Non-pigmented ciliary epithelial cell (primary cell): ENCODE measurements around the gene AMACR.
"Not testable (repeated sequence)": the region's sequence is repeated elsewhere in the genome, so short reads cannot be mapped to it uniquely, and the experiment has no call there.

Experiments
- DNase-seq: peaks from one replicate; pipeline ENCODE4 v3.0.0-alpha.2; 2010; ENCODE audit warnings: low read depth

Gene AMACR

DNA sequence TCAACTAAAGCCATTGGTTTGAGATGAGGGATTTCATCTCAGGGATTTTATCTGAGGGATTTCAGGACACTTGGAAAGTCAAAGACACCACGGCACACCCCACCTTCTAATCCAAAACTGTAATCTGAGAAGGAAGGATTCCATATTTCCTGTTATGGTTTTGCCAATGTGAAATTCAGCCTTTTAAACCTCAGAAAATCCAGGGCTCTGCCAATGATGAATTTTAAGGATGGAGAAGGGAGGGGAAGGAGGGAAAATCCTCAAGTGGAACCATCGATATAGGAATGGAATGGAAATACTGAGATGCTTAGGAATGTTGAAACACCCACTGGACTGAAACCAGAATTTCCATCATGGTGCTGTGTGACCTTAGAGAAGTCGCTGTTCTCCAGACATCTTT, 29.9 kb upstream of the AMACR start:
- no peak for DNase-seq

DNA sequence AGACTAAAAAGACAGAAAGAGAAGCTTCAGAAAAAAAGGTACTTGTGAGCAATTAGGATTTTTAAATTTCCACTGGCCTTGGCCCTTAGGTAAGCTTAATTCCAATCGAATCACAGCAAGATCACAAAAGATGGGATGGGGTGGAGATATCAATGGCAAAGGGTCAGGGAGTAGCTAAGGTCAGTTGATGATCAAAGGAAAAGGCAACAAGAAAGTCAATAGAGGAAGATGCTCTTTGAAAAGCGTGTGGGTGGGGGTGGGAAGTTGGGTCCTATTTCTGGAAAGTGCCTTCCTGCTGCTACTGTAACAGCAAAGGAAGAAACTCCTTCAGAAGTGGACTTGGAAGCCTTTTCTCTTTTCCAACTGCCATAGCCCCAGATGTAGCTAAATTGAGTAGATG, 27.9 kb upstream of the AMACR start:
- no peak for DNase-seq

DNA sequence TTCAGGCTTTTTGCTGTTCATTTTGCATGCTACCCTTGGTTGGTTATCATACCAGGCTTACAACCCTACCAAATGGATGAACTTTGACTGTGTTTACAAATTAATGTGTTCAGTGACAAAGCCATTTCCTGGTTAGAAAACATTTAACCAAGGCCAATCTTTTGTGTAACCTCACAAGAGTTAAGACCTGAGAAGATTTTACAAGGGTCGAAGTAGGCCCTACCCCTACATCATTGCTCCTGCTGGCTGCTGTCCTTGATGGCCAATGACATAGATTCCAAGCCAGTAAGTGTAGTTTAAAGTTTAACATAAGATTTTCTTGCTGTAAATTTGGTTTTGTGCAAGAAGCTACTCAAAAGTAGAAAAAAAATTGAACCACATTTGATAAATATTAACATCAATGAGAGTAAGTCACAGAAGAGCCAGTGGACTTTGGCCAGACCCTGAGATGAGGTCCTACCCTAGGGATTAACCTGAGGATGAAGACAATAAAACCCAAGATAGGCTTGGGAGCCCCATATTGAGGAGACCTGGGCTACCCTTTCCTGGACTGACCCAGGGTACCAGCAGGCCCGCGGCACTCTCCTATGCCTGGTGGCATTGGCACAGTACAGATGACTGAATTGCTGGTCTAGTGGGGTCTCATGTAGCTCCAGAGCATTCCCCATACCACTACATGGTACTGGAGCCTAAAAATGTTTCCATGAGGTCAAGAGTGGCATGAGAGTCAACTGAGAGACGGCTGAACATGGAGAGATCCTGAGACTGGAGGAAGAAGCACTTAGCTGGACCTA, 26.9 kb upstream of the AMACR start:
- DNase-seq, result no peak

DNA sequence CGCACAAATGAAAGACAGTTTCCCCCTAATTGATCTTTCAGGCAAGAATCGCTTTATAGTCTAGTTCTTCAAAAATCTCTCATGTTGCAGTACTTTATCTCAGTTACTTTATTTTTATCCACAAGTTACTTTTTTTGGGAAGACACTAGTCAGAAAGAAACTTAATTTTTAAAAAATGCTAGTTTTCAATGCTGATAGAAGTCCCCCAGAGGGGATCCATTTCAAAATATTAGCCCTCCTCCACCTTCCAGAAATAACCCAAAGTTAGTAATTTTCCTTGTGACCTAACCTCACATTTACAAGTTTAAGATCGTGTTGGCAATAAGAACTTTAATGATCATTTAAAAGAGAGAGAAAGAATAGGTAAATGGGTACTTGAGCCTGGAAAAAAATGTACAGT, 24.1 kb upstream of the AMACR start:
- no peak for DNase-seq

DNA sequence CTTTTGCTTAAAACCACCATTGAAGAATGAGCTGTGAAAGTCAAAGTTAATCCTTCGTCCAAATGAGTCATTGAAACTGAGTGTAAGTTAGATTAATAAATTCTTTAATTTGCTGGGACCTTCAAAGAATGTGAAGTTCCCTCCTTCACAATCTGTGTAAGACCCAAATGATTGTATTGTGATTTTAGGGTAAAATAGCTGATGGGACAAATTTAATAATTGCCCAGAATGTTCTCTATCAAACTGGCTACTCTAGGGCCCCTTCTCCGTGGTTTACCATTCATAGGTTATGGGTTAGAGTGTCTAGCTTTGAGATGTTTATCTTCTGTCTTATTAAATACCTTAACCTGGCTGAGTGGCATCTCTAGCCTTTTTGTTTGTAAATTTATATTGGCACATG, 23.3 kb upstream of the AMACR start:
- DNase-seq, result no peak

DNA sequence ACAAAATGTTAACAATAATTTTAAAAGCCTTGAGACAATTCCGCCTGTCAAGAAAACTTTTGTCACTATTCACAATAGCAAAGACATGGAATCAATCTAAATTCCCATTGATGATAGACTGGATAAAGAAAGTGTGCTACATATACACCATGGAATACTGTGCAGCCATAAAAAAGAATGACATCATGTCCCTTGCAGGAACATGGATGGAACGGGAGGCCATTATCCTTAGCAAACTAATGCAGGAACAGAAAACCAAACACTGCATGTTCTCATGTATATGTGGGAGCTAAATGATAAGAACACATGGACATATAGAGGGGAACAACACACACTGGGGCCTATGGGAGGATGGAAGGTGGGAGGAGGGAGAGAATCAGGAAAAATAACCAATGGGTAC, 22.7 kb upstream of the AMACR start:
- DNase-seq, result not testable (repeated sequence)

DNA sequence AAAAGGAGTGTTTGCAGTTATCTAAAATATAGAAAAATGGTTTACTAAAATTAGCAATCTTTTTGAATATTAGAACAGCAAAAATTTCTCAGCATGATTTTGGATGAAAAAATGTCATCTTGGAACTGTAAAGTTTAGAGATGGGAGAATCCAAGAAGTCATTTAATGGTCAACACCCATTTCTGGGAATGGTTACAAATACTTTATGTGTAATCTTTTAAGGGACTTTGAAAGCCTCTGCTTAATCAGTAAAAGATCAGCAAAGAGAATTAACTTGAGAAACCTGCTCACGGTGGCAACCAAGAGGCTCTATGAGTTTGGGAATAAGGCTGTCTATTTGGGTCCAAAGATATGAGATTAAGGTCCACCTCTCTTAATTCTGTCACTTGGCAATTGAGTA, 22.2 kb upstream of the AMACR start:
- no peak for DNase-seq

DNA sequence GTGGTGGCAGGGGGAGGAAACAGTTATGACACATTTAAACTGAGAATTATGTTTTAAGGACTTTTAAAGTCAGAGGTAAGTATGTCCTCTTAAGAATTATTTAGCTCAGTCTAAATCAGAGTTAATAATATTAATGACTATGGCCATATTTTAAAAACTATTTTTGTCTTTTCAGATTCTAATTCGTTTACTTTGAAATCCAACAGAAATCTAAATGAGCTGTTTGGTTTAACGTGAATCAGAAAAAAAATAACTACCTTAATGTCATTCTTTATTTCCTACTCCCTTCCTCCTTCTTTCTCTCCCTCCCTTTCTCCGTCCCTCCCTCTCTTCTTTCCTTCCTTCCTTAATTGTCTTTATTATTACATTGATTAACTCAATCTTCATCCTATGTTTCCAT, 20.5 kb upstream of the AMACR start:
- DNase-seq, result no peak

DNA sequence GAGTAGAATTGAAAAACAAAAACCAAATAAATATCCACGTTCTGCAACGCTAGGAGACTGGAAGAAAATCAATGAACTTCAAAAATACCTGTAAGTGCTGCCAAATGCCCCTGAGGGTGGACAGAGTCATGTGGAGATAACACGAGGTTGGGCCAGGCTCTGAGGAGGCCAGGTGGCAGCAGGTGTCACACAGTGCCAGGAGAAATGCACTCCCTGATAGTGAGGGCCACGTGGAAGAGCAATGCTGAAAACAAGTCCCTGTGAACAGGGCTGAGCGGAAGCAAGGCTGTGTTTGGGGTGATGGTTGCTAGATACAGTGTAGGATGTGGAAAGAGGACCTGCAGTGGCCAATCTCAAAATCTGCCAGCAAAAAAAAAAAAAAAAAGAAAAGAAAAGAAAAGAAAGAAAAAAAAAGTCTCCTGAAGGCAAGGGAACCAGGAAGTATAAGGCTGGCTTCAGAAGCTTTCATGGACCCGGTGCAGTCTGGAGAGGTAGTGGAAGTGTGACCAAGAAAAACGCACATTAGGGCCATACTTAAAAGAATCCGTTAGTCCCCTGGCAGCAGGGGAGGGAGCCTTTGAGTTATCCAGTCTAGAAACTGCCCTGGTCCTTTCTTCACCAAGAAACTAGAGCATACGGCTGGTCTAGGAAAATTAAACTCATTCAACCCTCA, 18.4 kb upstream of the AMACR start:
- no peak for DNase-seq

DNA sequence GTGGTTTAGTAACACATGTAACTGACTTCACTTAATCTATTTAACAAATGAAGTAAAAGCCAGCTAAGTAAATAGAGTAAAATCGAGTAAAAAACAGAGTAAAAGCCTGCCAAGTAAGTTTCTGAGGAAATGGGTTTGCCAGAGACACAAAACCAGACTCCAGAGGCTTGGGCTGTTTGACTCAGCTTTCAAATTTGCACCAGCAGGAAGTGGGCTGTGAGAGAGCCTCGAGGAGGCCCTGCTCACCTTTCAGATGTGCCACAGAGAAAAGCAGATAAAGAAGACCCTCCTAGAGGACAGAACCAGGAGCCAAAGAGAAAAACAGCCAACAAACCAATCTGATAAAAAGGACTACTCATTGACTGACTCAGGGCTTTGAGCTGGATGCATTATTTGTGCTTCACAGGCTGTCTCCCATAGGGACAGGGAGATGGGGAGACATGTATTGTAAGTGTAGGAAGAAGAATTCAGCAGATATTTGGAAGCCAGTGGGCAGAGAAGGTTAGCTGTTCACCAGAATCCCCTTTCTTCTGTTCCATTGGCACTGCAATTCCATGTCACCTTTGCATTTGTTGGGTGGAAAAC, 14.4 kb upstream of the AMACR start:
- DNase-seq, result no peak

DNA sequence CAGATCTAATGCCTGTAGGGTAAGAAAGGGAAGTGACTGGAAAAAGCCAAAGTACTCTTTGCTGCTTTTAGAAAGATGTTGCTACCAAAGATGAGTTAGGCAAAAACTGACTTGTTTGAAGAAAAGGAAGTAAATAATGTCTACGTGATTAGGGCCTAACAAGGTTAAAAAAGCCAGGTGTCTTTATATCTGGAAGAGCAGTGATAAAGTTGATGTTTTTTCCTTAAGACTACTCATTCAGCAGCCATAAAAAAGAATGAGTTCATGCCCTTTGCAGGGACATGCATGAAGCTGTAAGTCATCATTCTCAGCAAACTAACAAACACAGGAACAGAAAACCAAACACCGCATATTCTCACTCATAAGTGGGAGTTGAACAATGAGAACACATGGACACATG, 13.5 kb upstream of the AMACR start:
- no peak for DNase-seq

DNA sequence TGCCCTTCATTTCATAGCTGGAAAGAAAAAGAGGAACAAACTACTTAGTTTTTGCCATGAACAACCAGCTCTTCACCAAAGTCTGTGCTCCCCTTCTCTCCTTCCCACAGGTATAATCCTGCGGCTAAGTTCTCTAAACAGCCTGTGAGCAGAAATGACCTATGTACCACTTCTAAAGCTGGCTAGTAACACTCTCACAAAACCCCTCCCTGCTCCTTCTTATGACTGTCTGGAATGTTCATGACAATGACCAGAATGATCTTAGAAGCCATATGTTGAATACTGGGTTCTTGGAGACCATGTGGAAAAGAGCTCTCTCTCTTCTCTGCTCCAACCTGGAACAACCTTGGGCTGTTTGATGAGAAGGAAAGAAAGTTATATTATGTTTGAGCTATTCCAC, 12.9 kb upstream of the AMACR start:
- no peak for DNase-seq

DNA sequence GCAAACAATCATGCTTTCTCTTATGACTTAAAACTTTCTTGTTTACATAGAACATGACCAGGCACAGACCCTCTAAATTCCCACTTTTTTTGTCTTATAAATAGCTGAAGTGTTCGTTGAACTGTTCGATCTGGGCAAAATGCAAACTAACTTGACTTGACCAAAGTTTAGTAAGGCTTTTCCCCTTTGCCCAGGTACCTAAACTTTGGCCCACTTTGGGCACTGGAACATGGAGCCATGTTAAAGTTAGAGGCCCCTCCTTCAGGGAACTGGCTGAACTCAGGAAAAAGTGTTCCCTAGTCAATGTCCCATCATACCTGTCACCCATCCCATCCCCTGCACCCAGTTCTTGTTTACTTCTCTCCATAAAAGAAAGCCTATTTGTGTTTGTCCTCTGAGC, 9.4 kb upstream of the AMACR start:
- no peak for DNase-seq

DNA sequence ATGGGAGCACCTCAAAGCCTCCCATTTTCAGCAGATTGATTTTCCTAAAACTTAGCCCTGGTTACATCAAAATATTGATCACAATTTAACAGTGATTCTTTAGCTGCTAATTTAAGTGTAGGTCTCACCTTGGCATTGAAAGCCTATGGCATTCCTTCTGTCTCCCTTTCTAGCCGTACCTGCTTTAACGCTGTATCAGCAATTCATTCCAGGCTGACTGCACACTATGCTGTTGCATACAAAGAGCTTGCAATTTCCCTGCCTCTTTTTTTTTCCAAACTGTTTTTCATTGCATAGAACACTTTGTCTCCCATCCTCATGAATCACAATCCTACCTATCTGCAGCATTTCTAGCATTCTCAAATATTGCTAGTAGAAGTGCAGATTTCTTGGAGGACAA, 8.9 kb upstream of the AMACR start:
- no peak for DNase-seq

DNA sequence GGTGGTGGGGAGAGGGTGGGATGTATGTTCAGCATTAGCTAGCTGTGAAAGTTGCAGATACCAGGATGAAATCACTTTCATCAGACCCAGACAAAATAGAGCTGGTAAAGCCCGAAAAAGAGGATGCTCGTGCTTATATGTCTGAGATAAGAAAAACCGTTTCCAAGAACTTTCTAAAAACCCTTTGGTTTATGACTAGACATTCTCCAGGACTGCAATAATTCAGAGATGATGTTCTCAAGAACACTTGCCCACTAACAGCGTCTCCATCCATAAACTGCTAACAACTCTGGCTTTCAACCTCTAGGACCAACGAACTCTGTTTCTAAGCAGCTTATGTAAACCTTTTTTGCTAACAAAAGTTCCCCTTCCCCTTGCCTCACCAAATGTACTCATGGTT, 8.4 kb upstream of the AMACR start:
- no peak for DNase-seq

DNA sequence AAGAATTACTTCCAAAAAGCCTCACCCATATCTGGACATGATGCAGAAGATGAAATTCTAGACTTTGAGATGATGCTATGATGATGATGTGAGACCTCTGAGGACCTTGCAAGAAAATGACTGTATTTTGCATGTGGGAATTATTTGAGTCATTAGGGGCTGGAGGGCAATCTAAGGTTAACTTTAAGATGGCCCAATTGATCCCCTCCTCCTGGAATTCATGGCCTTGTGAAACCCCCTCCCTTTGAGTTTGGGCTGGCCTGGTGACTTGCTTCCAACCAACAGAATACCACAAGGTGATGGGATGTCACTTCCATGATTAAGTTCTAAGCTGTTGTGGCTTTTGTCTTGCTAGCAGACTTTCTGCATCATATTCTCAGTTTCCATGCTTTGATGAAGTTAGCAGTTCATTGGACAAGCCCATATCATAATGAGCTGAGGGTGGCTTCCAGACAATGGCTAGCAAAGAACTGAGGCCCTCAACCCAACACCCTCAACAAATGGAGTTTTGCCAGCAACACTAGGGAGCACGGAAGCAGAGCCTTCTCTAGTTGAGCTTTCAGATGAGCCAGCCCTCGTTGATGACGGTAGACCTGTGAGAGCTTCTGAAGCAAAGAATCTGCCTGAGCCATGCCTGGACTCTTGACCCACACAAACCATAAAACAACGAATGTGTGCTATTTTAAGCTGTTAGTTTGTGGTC, 7.4 kb upstream of the AMACR start:
- DNase-seq, result no peak

DNA sequence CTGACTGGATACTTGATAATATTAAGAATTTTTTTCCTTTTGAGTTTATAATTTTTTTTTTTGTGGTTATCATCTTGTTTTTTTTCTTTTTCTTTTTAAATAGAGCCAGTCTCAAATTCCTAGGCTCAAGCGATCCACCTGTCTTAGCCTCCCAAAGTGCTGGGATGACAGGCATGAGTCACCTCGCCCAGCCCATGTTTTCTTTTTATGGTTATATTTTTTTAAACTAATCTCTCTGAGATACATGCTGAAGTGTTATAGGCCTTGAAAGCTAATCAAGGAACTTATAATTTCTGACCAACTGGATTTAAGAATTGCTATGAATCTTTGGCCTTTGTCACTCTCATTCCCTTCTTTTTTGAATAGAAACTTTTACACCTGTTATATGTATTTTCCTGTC, 6.8 kb upstream of the AMACR start:
- DNase-seq, result no peak

DNA sequence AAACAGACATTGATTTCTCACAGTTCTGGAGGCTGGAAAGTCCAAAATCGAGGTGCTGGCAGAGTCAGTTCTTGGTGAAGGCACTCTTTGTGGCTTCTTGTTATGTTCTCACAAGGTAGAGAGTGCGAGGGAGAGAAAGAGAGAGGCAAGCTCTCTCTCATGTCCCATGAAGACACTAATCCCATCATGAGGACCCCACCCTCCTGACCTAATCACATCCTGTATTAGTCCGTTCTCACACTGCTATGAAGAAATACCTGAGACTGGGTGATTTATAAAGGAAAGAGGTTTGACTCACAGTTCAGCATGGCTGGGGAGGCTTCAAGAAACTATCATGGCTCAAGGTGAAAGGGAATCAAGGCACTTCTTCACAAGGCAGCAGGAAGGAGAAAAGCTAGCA, 5.7 kb upstream of the AMACR start:
- no peak for DNase-seq

DNA sequence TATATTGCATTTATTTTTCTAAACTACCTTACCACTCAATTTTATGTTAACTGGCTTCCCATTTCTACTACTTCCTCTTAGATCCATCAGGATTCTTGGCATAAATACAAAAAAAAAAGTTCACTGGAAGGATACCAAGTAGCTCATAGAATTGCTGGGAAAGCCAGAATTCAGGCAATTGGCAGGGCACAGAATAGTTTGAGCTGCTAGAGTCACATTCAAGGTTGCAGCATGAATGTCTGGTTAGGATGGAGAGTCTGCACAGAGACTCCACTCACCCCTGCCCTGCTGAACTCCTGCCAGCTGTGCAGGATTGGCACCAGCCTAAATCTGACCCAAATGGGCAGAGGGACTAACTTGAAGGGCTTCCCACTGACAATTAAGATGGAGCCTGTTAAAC, 4.9 kb upstream of the AMACR start:
- no peak for DNase-seq

DNA sequence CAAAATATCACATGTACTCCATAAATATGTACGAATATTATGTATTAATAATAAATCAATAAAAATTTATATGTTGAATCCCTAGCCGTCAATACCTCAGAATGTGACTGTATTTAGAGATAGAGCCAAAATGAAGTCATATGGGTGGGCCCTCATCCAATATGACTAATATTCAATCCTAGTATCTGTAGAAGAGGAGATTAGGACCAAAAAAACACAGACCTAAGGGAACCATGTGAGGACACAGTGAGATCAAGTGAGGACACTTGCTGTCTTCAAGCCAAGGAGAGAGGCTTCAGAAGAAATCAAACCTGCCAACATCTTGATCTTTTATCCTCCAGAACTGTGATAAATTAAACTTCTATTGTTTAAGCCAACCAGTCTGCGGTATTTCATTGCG, 3.7 kb upstream of the AMACR start:
- DNase-seq, result no peak

DNA sequence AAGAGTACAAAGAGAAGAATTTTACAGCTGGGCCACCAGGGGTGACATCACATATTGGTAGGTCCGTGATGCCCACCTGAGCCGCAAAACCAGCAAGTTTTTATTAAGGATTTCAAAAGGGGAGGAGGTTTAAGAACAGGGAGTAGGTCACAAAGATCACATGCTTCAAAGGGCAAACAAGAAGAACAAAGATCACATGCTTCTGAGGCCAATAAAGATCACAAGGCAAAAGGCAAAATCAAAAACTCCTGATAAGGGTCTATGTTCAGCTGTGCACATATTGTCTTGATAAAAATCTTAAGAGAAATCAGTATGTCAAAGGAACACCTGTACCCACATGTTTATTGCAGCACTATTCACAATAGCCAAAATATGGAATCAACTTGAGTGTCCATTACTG, 2.3 kb upstream of the AMACR start:
- DNase-seq, result not testable (repeated sequence)

DNA sequence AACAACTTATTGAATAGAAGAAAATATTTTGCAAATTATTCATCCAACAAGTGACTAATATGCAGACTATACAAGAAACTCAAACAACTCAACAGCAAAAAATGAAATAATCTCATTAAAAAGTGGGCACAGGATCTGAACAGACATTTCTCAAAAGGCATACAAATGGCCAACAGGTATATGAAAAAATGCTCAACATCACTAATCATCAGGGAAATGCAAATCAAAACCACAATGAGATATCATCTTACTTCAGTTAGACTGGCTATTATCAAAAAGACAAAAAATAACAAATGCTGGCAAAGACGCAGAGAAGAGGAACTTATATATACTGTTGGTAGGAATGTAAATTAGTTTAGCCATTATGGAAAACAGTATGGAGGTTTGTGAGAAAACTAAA, 1.8 kb upstream of the AMACR start:
- DNase-seq, result no peak

DNA sequence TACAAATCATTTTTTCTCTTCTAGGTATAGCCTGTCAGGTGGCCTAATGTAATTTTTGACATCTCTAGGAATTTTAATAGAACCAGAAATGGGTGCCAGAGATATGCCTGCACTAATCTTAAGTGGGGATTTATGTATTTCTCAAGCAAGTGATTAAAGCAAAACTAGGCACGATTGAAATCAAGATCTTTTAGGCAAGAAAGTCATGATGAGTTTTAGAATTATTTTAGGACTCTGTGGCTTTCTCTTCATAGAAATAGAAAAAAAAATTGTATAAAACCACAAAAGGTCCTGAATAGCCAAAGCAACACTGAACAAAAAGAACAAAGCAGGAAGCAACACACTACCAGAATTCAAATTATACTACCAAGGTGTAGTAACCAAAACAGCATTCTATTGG, 952 bp upstream of the AMACR start:
- DNase-seq, result no peak
